Left ventricle myocardium inferior (tissue), 1 donor: ENCODE data around the gene EYA2. TPM values are rescaled to one million over a fixed set of nuclear protein-coding genes. Genes with fewer than 3 reads are reported as not detected.

Experiments
- DNase-seq: peaks from one replicate; pipeline ENCODE4 v3.0.0-alpha.2; 2020
- H3K27ac ChIP-seq: fragments of 200-600 bp; replicated peaks from 2 replicates; pipeline ENCODE4 v1.8.0; 2021
- H3K27me3 ChIP-seq: fragments of 200-600 bp; 2 replicates; pipeline ENCODE4 v1.8.0; 2021; ENCODE audit warnings: low read depth
- H3K36me3 ChIP-seq: fragments of 200-600 bp; 2 replicates; pipeline ENCODE4 v1.8.0; 2021
- H3K4me1 ChIP-seq: fragments of 200-600 bp; 2 replicates; pipeline ENCODE4 v1.8.0; 2021
- H3K4me3 ChIP-seq: fragments of 200-600 bp; 2 replicates; pipeline ENCODE4 v1.8.0; 2021; ENCODE audit warnings: mild to moderate bottlenecking, moderate library complexity
- H3K9me3 ChIP-seq: fragments of 200-600 bp; replicated peaks from 2 replicates; pipeline ENCODE4 v1.8.0; 2021
- CTCF ChIP-seq: fragments of 200-600 bp; IDR thresholded peaks from 2 replicates; pipeline ENCODE4 v1.8.0; 2021; ENCODE audit warnings: antibody characterized with exemption, mild to moderate bottlenecking, borderline replicate concordance
- intact Hi-C: fragments of 100-400 bp; cut with micrococcal nuclease; formaldehyde crosslinking; loops from one replicate; pipeline ENCODE4 v1.11.0; 2022
- total RNA-seq: library from RNA; stranded (reverse); fragmentation: NEBNext Ultra II Directional; extraction: Animal tissue kit (Norgen Biotek cat#: 25700); gene quantifications from one replicate; pipeline ENCODE4 v1.2.1, GENCODE V29; 2021
- donor health status: DM: no; HTN: yes; CAD: no; lungs with severe emphysema.

EYA2 gene
- total RNA-seq, 1 donor from 2014 or later: 0.63 TPM

- Histone ChIP-seq H3K36me3 (no peaks in the 10 kb centered on the region), H3K4me1 (peaks cover 5% of the 10 kb centered on the region), H3K27me3 (peaks cover 73% of the 10 kb centered on the region), H3K4me3 (no peak overlapping the region), H3K9me3 (no peaks in the 10 kb centered on the region), H3K27ac (no peak overlapping the region)
- no peak for TF ChIP-seq CTCF
- intact Hi-C loops: no loop called here
- no peak for DNase-seq
Observed at GRCh38 chr20:47019121-47019824, 124.6 kb downstream of the EYA2 start.

GRCh38 chr20:47020231-47020630 is 125.6 kb downstream of the EYA2 start:
- Histone ChIP-seq H3K27ac (no peak overlapping the region), H3K36me3 (no peaks in the 10 kb centered on the region), H3K4me3 (no peak overlapping the region), H3K27me3 (peaks cover 76% of the 10 kb centered on the region), H3K9me3 (no peaks in the 10 kb centered on the region), H3K4me1 (peaks cover 5% of the 10 kb centered on the region)
- intact Hi-C loops: no loop called here
- DNase-seq: no peak
- no peak for TF ChIP-seq CTCF

- H3K9me3 ChIP-seq: no peaks in the 10 kb centered on the region
- peaks cover 5% of the 10 kb centered on the region for H3K4me1 ChIP-seq
- no peak for TF ChIP-seq CTCF
- intact Hi-C loops: no loop called here
- no peak overlapping the region for H3K4me3 ChIP-seq
- H3K27me3 ChIP-seq: peaks cover 82% of the 10 kb centered on the region
- H3K27ac ChIP-seq: no peak overlapping the region
- no peak for DNase-seq
- no peaks in the 10 kb centered on the region for H3K36me3 ChIP-seq
Observed at GRCh38 chr20:47021850-47022249, 127.2 kb downstream of the EYA2 start.

- peaks cover 83% of the 10 kb centered on the region for H3K27me3 ChIP-seq
- no peak for DNase-seq
- no peaks in the 10 kb centered on the region for H3K36me3 ChIP-seq
- intact Hi-C loops: no loop called here
- TF ChIP-seq CTCF: no peak
- H3K9me3 ChIP-seq: peaks cover 13% of the 10 kb centered on the region
- H3K4me1 ChIP-seq: no peaks in the 10 kb centered on the region
- no peak overlapping the region for H3K27ac ChIP-seq
- H3K4me3 ChIP-seq: no peak overlapping the region
Observed at GRCh38 chr20:47024461-47024937, 129.9 kb downstream of the EYA2 start.

GRCh38 chr20:47027042-47027441 is 132.4 kb downstream of the EYA2 start:
- Histone ChIP-seq H3K27me3 (peaks cover 59% of the 10 kb centered on the region), H3K4me1 (no peaks in the 10 kb centered on the region), H3K4me3 (no peak overlapping the region), H3K36me3 (no peaks in the 10 kb centered on the region), H3K27ac (no peak overlapping the region), H3K9me3 (peaks cover 13% of the 10 kb centered on the region)
- no peak for TF ChIP-seq CTCF
- intact Hi-C loops: no loop called here
- DNase-seq: no peak
